A549 (cell line): ENCODE measurements around the gene SYNE2. TPM values are rescaled to one million over a fixed set of nuclear protein-coding genes. Genes with fewer than 3 reads are reported as not detected.

Experiments
- ATAC-seq, 2 experiments: fragments of 200-7000 bp in 1 of 2; fragments of >200 bp in 1 of 2; cut with Nextera tagmentation in 1 of 2; cut with Tn5 transposase in 1 of 2; 3 replicates each; pipeline versions ENCODE4 v1.8.0 to v1.9.1; 2018 to 2020; ENCODE audit warnings: mild to moderate bottlenecking in 1 of 2, moderate library complexity in 1 of 2
- CTCF ChIA-PET: fragments of 300-600 bp; sonication (Branson Sonifier 250); formaldehyde crosslinking; extraction: SDS; loops from one replicate; lab custom pipeline; 2021; ENCODE audit warnings: antibody characterized with exemption, inconsistent platforms; lab: Yijun Ruan, JAX
- POLR2A ChIA-PET: fragments of 350-600 bp; formaldehyde crosslinking; extraction: SDS; loops from one replicate; lab custom pipeline; 2021; ENCODE audit warnings: antibody characterized with exemption, inconsistent platforms; lab: Yijun Ruan, JAX
- DNase-seq, 2 experiments: peaks; one replicate each; pipeline versions ENCODE4 v3.0.0 to v3.0.0-alpha.2; 2011 to 2016; ENCODE audit warnings: low read depth in 1 of 2, low spot score in 1 of 2
- FAIRE-seq: peaks from 2 replicates; lab custom pipeline; 2011; peaks lifted over from hg19 to GRCh38; lab: Jason Lieb, UNC
- H3K27ac ChIP-seq, 2 experiments: fragments of >200 bp; sonication (Bioruptor Twin); formaldehyde crosslinking; 3 replicates each; pipeline ENCODE4 v1.5.1; 2016 to 2017
- H3K4me1 ChIP-seq: fragments of >200 bp; sonication (Bioruptor Twin); formaldehyde crosslinking; 3 replicates; pipeline ENCODE4 v1.6.1; 2016
- H3K4me2 ChIP-seq: fragments of >200 bp; sonication (Bioruptor Twin); formaldehyde crosslinking; 3 replicates; pipeline ENCODE4 v1.6.1; 2016
- H3K4me3 ChIP-seq: fragments of >200 bp; sonication (Bioruptor Twin); formaldehyde crosslinking; 3 replicates; pipeline ENCODE4 v1.5.1; 2016
- H3K9me3 ChIP-seq: fragments of >200 bp; sonication (Bioruptor Twin); formaldehyde crosslinking; 3 replicates; pipeline ENCODE4 v1.6.1; 2016
- BCL3 ChIP-seq: fragments of >200 bp; sonication (Bioruptor Twin); formaldehyde crosslinking; IDR thresholded peaks from 3 replicates; pipeline ENCODE4 v1.6.1; 2016
- BHLHE40 ChIP-seq: IDR thresholded peaks from 2 replicates; pipeline ENCODE4 v1.6.1; 2012; ENCODE audit warnings: low read depth, low read length, inconsistent platforms
- CBX2 ChIP-seq: fragments of 200-600 bp; sonication (generic); IDR thresholded peaks from 2 replicates; pipeline ENCODE4 v1.6.1; 2016; ENCODE audit warnings: low read depth, mild to moderate bottlenecking, borderline replicate concordance
- EHF ChIP-seq: fragments of 250-450 bp; sonication (Bioruptor Pico); IDR thresholded peaks from 2 replicates; pipeline ENCODE4 v1.5.0; 2020; ENCODE audit warnings: mild to moderate bottlenecking
- EHMT2 ChIP-seq: fragments of 200-600 bp; sonication (generic); IDR thresholded peaks from 2 replicates; pipeline ENCODE4 v1.6.1; 2016; ENCODE audit warnings: antibody characterized with exemption, low read depth, mild to moderate bottlenecking, moderate library complexity
- ELK1 ChIP-seq: fragments of 150-350 bp; IDR thresholded peaks from 2 replicates; pipeline ENCODE4 v1.6.1; 2014; ENCODE audit warnings: low read depth, mild to moderate bottlenecking, low read length
- ESRRA ChIP-seq: fragments of 150-350 bp; IDR thresholded peaks from 2 replicates; pipeline ENCODE4 v1.6.1; 2014; ENCODE audit warnings: mild to moderate bottlenecking, low read length, borderline replicate concordance
- FOSL2 ChIP-seq, 2 experiments: fragments of 450-650 bp in 1 of 2; fragments of >200 bp in 1 of 2; sonication (Bioruptor Twin) in 1 of 2; formaldehyde crosslinking; IDR thresholded peaks; 2 replicates each; pipeline versions ENCODE4 v1.5.0 to v1.6.1; 2016 to 2020; ENCODE audit warnings: mild to moderate bottlenecking in 1 of 2, moderate library complexity in 1 of 2
- GATA3 ChIP-seq: IDR thresholded peaks from 2 replicates; pipeline ENCODE4 v1.6.1; 2012; ENCODE audit warnings: borderline replicate concordance
- HEYL ChIP-seq: fragments of 250-450 bp; sonication (Bioruptor Pico); IDR thresholded peaks from 2 replicates; pipeline ENCODE4 v1.8.0; 2021; ENCODE audit warnings: mild to moderate bottlenecking, moderate library complexity
- HOXA7 ChIP-seq: fragments of 250-450 bp; sonication (Bioruptor Pico); IDR thresholded peaks from 2 replicates; pipeline ENCODE4 v1.5.0; 2020; ENCODE audit warnings: mild to moderate bottlenecking, moderate library complexity
- HOXB5 ChIP-seq: fragments of 250-450 bp; sonication (Bioruptor Pico); IDR thresholded peaks from 2 replicates; pipeline ENCODE4 v1.5.0; 2020; ENCODE audit warnings: mild to moderate bottlenecking, moderate library complexity
- MYC ChIP-seq: IDR thresholded peaks from 2 replicates; pipeline ENCODE4 v1.6.1; 2012; ENCODE audit warnings: mild to moderate bottlenecking, inconsistent platforms, low read length, improper control_type of control experiment, borderline replicate concordance
- NR3C1 ChIP-seq: fragments of >200 bp; sonication (Bioruptor Twin); formaldehyde crosslinking; IDR thresholded peaks from 3 replicates; pipeline ENCODE4 v1.6.1; 2017
- PBX3 ChIP-seq: IDR thresholded peaks from 2 replicates; pipeline ENCODE4 v1.6.1; 2012
- POLR2A ChIP-seq: IDR thresholded peaks from 2 replicates; pipeline ENCODE4 v1.6.1; 2012; ENCODE audit warnings: mild to moderate bottlenecking, low read length
- REST ChIP-seq: fragments of 200-600 bp; sonication (generic); IDR thresholded peaks from 2 replicates; pipeline ENCODE4 v1.6.1; 2016; ENCODE audit warnings: antibody characterized with exemption, mild to moderate bottlenecking, moderate library complexity
- RFX5 ChIP-seq: fragments of 450-650 bp; IDR thresholded peaks from 2 replicates; pipeline ENCODE4 v1.7.1; 2014; ENCODE audit warnings: antibody characterized with exemption, mild to moderate bottlenecking, moderate library complexity
- RNF2 ChIP-seq: fragments of 200-600 bp; sonication (generic); IDR thresholded peaks from 2 replicates; pipeline ENCODE4 v1.6.1; 2016; ENCODE audit warnings: low read depth, mild to moderate bottlenecking, antibody characterized with exemption, moderate library complexity, borderline replicate concordance
- TFCP2L1 ChIP-seq: fragments of 250-450 bp; sonication (Bioruptor Pico); IDR thresholded peaks from 2 replicates; pipeline ENCODE4 v1.5.0; 2021; ENCODE audit warnings: mild to moderate bottlenecking
- ZNF302 ChIP-seq: fragments of 250-450 bp; sonication (Bioruptor Pico); IDR thresholded peaks from 2 replicates; pipeline ENCODE4 v1.9.0; 2021; ENCODE audit warnings: inconsistent platforms, mild to moderate bottlenecking, moderate library complexity
- WGBS: methylation state at CpG from one replicate; pipeline ENCODE4 v1.1.6; 2017; ENCODE audit errors: missing lambda C conversion rate; 5-methylcytosine and 5-hydroxymethylcytosine counted together
- polyA plus RNA-seq, 4 experiments: library from polyadenylated mRNA; depleted of rRNA in 3 of 4; stranded (reverse); fragments of >200 nt; fragmentation: RNase III in 1 of 4; extraction: RNeasy Plus Mini Kit Qiagen cat#74134 plus additional on column Dnase treatment in 1 of 4; gene quantifications; 2 replicates in 3 of 4; 3 replicates in 1 of 4; pipeline ENCODE4 v1.2.3, GENCODE V29; 2011 to 2017

Gene SYNE2
- polyA plus RNA-seq, 2 of the 4 experiments (the other 2 are of a cell fraction) = 3.4 to 11.3 TPM

- H3K9me3 ChIP-seq = no peaks in the 10 kb centered on the region
- CTCF ChIA-PET = no interaction called here
- 83% methylated on average over 3 of the region's 3 CpGs for WGBS
- no peak for DNase-seq
- no peak overlapping the region for H3K4me2 ChIP-seq
- TF ChIP-seq EHF (CRISPR knock-in tag) (no peak), HEYL (no peak), HOXA7 (CRISPR knock-in tag) (no peak), POLR2A (no peak), GATA3 (no peak), TFCP2L1 (CRISPR knock-in tag) (no peak), EHMT2 (no peak), CBX2 (no peak), RFX5 (no peak), FOSL2 (IDR thresholded peaks at IDR 0.05) (no peak), FOSL2 (CRISPR knock-in tag; IDR thresholded peaks at IDR 0.05) (no peak), PBX3 (no peak), RNF2 (no peak), ELK1 (no peak), ESRRA (no peak), HOXB5 (CRISPR knock-in tag) (no peak), ZNF302 (no peak), BCL3 (no peak), MYC (no peak), NR3C1 (no peak)
- TF ChIP-seq, all 56 proteins: peak for 0
- no peak overlapping the region for H3K27ac ChIP-seq
- no peaks in the 10 kb centered on the region for H3K4me1 ChIP-seq
- ATAC-seq (no peak), FAIRE-seq (no peak)
- POLR2A ChIA-PET = no interaction called here
- no peak overlapping the region for H3K4me3 ChIP-seq
Measured at GRCh38 chr14:64247195-64247594, 394.4 kb downstream of the SYNE2 start.

- Histone ChIP-seq H3K4me2 (no peak overlapping the region), H3K4me1 (no peaks in the 10 kb centered on the region; the same call in 2 of the 3 replicates), H3K4me3 (no peak overlapping the region), H3K9me3 (no peaks in the 10 kb centered on the region), H3K27ac (no peak overlapping the region)
- ATAC-seq (no peak), DNase-seq (no peak), FAIRE-seq (no peak)
- CTCF ChIA-PET = interaction anchor here (0.9 kb wide), 1 partner anchor 9 kb away, joined by 3 read pairs; no protein-coding TSS in a partner anchor
- TF ChIP-seq BHLHE40 (no peak), REST (no peak)
- POLR2A ChIA-PET = no interaction called here
- 53% methylated on average over 4 of the region's 4 CpGs for WGBS
Measured at GRCh38 chr14:64248689-64249088, 395.9 kb downstream of the SYNE2 start.
